GM12891 (cell line): Measurements from ENCODE around the gene ADORA2A.

Source experiments
- DNase-seq: peaks from one replicate; pipeline ENCODE4 v3.0.0; 2011; ENCODE audit warnings: low spot score; ENCODE audit not compliant: insufficient read length
- FAIRE-seq: peaks from 2 replicates; lab custom pipeline; 2011; peaks lifted over from hg19 to GRCh38; lab: Jason Lieb, UNC
- PAX5 ChIP-seq: IDR thresholded peaks from 2 replicates; pipeline ENCODE4 v1.6.1; 2011; ENCODE audit warnings: low read length, moderate library complexity, mild to moderate bottlenecking; ENCODE audit not compliant: insufficient read depth, severe bottlenecking
- POLR2A ChIP-seq: IDR thresholded peaks from 2 replicates; pipeline ENCODE4 v1.6.1; 2011; ENCODE audit warnings: low read depth, low read length, control low read depth
- POLR2AphosphoS5 ChIP-seq: IDR thresholded peaks from 2 replicates; pipeline ENCODE4 v1.6.1; 2011; ENCODE audit warnings: low read depth, low read length, control low read depth
- POU2F2 ChIP-seq: IDR thresholded peaks from 2 replicates; pipeline ENCODE4 v1.6.1; 2011; ENCODE audit warnings: low read depth, mild to moderate bottlenecking, control low read depth, low read length, moderate library complexity
- SPI1 ChIP-seq: IDR thresholded peaks from 2 replicates; pipeline ENCODE4 v1.6.1; 2011; ENCODE audit warnings: low read depth, low read length, control low read depth
- TAF1 ChIP-seq: IDR thresholded peaks from 2 replicates; pipeline ENCODE4 v1.6.1; 2011; ENCODE audit warnings: low read depth, low read length, control low read depth

The ADORA2A gene

DNA sequence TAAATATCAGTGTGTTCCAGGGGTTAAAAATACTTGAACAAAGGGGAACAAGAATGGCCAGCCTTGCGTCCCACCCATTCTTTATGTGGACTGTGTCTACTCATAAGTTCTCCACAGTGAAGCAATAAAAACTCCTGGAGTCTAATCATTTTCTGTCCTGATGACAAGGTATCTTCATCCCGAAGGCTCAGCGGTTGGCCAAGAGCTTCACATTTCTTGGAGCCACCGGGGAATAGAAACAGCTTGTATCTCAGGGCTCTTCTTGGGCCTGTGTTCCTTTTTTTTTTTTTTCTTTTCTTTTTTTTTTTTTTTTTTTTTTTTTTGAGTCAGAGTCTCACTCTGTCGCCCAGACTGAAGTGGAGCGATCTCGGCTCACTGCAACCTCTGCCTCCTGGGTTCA lies 36.8 kb upstream of the ADORA2A start:
- FAIRE-seq = no peak
- DNase-seq = no peak
- TF ChIP-seq SPI1 = no peak
- TF ChIP-seq POLR2AphosphoS5 = no peak
- no peak for TF ChIP-seq POLR2A
- TF ChIP-seq POU2F2 = no peak
- no peak for TF ChIP-seq TAF1
- no peak for TF ChIP-seq PAX5

DNA sequence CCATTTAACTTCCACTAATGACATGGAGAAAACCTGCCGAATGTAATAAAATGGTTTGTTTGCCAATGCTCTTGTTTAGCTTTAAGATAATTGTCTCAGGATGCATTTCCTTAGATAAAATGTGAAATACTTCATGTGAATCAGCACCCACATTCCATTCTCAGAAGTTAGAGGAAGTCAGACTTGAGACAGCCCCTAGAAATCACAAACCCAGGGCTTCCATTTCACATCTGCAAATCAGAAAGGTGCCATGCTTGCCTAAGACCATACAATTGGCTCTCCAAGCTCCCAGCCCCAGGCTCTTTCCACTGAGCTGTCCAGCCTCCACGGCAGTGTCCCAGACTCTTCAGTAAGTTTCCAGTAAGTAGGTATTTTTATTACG lies 35.6 kb upstream of the ADORA2A start:
- FAIRE-seq (no peak), DNase-seq (no peak)
- TF ChIP-seq PAX5 (no peak), SPI1 (no peak), POLR2AphosphoS5 (no peak), POU2F2 (no peak), POLR2A (no peak)

DNA sequence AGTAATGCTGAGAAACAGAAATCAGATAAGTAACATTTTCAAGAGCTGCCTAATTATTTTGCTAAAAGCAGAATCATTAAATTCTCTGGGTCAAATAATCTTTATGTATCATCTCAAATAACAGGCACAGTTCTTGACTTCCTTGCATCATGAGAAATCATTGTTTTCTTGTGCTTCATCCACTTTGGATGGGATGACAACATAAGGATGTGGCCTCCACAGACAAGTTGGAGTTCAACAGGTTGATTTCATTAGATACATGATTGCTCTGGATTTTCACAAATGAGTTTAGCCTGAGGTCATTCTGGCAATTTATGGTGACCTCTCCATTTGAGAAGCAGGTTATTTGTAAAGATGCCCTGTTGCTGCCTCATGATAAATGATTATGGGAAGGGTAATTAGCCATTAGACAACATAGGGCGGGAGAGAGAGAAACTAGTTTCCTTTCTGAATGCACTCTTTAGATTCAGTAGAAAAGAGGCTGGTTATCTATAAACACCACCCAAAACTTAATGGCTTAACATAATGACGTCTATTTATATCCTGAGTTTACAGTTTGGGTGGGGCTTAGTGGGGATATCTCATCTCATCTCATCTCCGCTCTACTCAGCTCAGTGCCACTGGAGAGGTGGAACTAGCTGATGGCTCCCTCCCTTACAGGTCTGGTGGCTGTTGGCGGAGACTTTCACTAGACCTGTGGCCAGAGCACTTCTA lies 35.0 kb upstream of the ADORA2A start:
- TF ChIP-seq TAF1 = no peak
- no peak for TF ChIP-seq POLR2AphosphoS5
- TF ChIP-seq PAX5 = no peak
- TF ChIP-seq POLR2A = no peak
- no peak for TF ChIP-seq SPI1
- no peak for TF ChIP-seq POU2F2
- no peak for DNase-seq
- FAIRE-seq = no peak

DNA sequence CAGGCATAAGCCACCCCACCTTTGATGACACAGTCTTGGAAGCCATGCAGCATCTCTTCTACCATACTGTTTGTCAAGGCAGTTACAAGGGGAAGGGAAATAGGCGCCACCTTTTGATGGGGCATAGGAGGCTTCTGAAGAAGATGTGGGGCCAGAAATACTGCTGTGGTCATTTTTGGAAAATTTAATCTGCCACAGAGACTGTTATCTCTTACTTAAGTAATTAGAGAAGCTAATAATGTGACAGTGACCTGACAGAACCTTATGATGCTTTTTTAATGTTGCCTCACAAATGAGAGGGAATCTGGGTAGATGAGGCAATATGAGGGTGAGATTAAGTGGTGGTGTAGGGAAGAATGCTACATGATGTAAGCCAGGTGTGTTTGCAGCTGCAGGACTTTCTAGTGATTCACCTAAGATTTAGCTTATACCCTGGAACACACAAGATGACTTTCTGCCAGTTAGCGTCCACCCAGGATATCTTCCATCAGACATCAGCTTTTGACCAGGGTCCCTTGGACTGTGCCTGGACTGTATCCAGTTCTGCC lies 34.3 kb upstream of the ADORA2A start:
- TF ChIP-seq POLR2AphosphoS5 (no peak), TAF1 (no peak), SPI1 (no peak), PAX5 (no peak), POLR2A (no peak), POU2F2 (no peak)
- FAIRE-seq (no peak), DNase-seq (no peak)

DNA sequence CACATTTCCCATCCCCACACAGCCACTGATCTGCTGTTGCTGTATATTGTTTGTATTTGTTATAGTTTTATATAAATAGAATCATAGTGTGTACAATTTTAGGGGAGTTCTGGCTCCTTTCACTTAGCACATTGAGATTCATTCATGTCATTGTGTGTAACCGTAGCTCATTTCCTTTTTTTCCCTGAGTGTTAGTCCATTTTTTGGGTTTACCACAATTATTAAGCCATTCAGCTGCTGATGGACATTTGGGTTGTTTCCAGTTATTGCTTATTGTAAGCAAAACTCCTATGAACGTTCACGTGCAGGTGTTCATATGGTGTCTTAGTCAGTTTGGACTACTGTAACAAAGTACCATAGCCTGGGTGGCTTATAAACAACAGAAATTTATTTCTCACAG lies 33.6 kb upstream of the ADORA2A start:
- peak; percentile 33 for FAIRE-seq

DNA sequence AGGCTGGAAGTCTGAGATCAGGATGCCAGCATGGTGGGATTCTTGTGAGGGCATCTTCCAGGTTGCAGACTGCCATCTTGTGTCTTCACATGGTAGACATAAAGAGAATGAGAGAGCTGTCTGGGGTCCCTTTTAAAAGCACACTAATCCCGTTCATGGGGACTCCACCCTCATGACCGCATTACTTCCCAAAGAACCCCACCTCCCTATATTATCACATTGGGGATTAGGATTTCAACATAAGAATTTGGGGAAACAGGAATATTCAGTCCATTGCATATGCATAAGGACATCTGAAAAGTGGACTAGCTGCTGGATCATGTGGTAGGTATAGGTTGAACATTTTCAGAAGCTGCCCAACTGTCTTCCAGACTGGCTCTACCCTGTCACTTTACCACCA lies 33.1 kb upstream of the ADORA2A start:
- no peak for TF ChIP-seq POLR2AphosphoS5
- no peak for TF ChIP-seq POU2F2
- TF ChIP-seq SPI1 = no peak
- no peak for TF ChIP-seq POLR2A
- no peak for TF ChIP-seq TAF1
- TF ChIP-seq PAX5 = no peak
- no peak for DNase-seq
- no peak for FAIRE-seq

More for the DNA sequence above, 33.6 kb upstream of the ADORA2A start:
- TF ChIP-seq SPI1 = no peak
- no peak for TF ChIP-seq POU2F2
- TF ChIP-seq TAF1 = no peak
- no peak for TF ChIP-seq POLR2AphosphoS5
- no peak for TF ChIP-seq POLR2A
- TF ChIP-seq PAX5 = no peak
- DNase-seq = no peak

DNA sequence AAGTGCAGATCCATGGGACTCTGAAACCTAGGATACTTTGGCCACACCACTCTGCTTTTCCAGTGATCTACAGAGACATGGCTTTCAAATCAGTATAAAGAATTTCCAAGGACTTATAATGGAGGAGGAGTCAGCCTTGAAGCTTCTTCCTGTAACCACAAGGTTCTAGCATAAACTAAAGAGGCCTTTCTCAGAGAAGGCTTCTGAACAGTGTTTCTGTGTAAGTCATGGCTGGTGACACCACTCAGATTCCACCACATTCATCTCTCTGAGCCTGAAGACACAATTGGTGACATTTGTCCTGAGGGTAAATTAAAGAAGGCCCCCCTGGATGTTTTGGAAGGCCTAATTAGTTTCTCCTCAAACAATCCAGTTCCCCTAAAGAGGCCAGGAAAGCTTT lies 29.0 kb upstream of the ADORA2A start:
- DNase-seq = no peak
- peak; percentile 43 for FAIRE-seq
- TF ChIP-seq PAX5 = no peak
- no peak for TF ChIP-seq POLR2AphosphoS5
- TF ChIP-seq POU2F2 = no peak
- TF ChIP-seq TAF1 = no peak
- no peak for TF ChIP-seq SPI1
- TF ChIP-seq POLR2A = no peak

DNA sequence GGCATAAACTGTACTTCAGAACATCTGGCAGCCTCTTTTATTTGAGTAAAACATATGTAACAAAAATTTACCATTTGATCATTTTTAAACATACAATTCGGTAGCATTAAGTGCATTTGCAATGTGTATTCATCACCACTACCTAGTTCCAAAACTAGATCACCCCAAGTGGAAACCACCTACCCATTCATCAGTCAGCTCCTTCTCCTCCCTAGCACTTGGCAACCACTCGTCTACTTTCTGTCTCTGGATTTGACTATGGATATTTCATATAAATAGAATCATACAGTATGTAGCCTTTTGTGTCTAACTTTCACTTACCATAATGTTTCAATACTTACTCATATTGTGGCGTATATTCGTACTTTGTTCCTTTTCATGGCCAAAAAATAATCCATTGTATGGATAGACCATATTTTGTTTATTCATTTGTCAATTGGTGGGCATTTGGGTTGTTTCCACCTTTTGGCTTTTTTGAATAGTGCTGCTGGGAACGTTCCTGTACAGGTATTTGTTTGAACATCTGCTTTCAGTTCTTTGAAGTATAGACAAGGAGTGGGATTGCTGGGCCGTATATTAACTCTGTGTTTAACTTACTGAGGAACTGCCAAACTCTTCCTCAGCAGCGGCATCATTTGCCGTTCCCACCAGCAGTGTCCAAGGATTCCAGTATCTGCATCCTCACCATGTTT lies 27.2 kb upstream of the ADORA2A start:
- no peak for DNase-seq
- TF ChIP-seq POU2F2 = no peak
- no peak for TF ChIP-seq PAX5
- no peak for TF ChIP-seq POLR2A
- no peak for TF ChIP-seq POLR2AphosphoS5
- no peak for TF ChIP-seq SPI1
- no peak for TF ChIP-seq TAF1
- FAIRE-seq = no peak

DNA sequence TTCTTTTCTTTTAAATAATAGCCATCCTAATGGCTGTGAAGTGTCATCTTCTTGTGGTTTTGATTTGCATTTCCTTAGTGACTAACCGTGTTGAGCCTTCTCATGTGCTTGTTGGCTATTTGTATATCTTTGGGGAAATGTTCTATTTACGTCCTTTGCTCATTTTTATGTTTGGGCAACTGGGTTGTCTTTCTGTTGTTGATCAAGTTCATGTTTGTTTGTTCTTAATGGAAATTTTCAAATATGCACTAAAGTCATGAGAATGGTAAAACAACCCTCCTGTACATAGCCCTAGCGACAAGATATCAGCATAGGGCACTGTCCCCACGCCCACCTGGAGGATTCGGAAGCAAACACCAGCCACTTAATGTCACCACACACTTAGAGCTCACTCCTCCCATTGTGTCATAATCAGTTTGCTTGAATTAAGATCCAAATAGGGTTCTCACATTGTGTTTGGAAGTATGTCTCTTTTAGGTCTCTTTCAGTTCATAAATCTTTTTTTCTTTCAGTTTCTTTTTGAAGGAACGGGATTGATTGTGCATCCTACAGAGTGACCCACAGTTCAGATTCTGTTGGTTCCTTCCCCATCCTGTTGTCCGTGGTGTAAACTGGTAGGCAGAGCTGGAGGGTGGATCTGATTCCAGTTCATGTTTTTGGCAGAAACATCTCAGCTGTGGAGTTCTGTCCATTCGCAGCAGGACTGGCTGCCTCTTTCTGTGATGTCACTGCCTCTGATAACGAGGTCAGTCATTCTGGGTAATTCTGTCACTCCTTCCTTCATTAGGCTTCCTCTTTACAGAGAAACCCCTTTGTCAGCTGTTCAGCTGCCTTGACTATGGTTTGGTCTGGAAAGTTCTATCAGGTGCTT lies 26.4 kb upstream of the ADORA2A start:
- FAIRE-seq (peak; percentile 92), DNase-seq (no peak)
- TF ChIP-seq SPI1 (peak; percentile 63), TAF1 (no peak), POU2F2 (no peak), POLR2A (no peak), POLR2AphosphoS5 (no peak), PAX5 (no peak)

DNA sequence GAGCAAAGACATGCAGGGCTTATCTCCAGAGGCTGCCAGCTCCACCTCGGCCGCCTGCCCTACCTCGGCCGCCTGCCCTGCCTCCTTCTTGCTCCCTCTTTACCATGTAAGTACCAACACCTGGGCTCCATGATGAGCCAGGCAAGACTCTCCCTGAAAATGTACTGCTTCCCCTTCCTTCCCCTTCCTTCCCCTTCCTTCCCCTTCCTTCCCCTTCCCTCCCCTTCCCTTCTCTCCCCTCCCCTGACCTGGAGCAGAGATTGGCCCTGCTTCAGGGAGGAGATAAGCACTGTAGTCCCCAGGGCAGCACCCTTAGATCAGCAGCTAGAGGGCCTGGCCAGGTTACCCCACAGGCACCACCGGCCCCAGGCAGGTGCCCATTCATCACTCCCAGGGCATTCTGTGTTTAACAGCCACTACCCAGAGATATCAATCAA lies 25.4 kb upstream of the ADORA2A start:
- DNase-seq (no peak), FAIRE-seq (no peak)
- TF ChIP-seq POLR2A (no peak), POLR2AphosphoS5 (no peak), POU2F2 (no peak), SPI1 (no peak), TAF1 (no peak), PAX5 (no peak)
